ENCODE measurements around the gene DPM3. TPM values are rescaled to one million over a fixed set of nuclear protein-coding genes. Genes with fewer than 3 reads are reported as not detected.

The DPM3 gene
- total and polyA plus RNA-seq, 2 of the 13 experiments (the other 11 are each of a cell fraction or from before 2014, with no cell fraction given) = 23.2 to 53.4 TPM

DNA sequence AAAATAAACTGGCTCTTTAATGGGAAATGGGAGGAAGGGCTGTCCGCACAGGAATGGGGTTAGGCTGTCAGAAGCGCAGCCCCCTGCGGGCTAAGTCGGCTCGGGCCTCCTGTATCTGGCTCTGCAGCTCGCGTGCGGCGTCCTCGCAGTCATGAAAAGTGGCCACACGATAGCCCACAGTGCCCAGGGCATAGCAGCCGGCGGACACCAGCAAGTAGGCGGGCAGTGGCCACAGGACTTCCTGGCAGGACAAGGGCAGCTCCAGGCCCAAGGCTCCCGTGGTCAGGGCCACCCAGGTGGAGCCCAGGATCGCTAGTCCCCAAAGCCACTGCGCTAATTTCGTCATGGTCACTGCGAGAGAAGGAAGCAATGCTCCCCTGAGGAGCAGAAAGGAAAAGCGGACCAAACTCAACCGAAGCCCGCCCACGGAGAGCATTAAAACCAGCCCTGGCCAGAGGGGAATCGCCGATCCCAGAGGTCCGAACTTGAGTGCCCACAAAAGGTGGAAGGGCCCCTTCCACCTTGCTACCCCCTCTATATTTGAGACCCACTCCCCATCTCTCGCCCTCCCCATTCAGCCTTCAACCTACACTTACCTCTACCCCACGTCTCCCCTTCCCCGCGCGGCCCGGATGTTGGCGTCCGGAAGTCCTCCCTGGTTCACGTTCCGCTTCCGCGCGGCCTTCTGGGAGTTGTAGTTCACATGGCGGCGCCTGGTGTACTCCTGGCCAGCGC is at the start of gene DPM3 (continued):
- TF ChIP-seq ZNF142 (CRISPR knock-in tag; IDR thresholded peaks at IDR 0.05) (no peak), ZNF841 (CRISPR knock-in tag; IDR thresholded peaks at IDR 0.05; ENCODE audit: borderline replicate concordance) (no peak), ZNF83 (CRISPR knock-in tag; IDR thresholded peaks at IDR 0.05; ENCODE audit: borderline replicate concordance) (no peak), CREB1 (IDR thresholded peaks at IDR 0.05) (no peak), CREB1 (CRISPR knock-in tag; IDR thresholded peaks at IDR 0.05) (peak; percentile 53), ZHX2 (IDR thresholded peaks at IDR 0.05; ENCODE audit: low read depth) (peak; percentile 60; the same call in 1 of the 2 replicates), ZHX2 (CRISPR knock-in tag; IDR thresholded peaks at IDR 0.05; ENCODE audit: borderline replicate concordance) (no peak), ZNF138 (CRISPR knock-in tag; IDR thresholded peaks at IDR 0.05; ENCODE audit: low read depth) (peak; percentile 82; the same call in 1 of the 2 replicates), RBM39 (IDR thresholded peaks at IDR 0.05; ENCODE audit: low read depth, low read length, poor library complexity, severe bottlenecking) (peak; percentile 62)
- TF ChIP-seq, protein P1, sequence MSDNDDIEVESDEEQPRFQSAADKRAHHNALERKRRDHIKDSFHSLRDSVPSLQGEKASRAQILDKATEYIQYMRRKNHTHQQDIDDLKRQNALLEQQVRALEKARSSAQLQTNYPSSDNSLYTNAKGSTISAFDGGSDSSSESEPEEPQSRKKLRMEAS (IDR thresholded peaks at IDR 0.05) = peak; percentile 36
- TF ChIP-seq, protein P2, sequence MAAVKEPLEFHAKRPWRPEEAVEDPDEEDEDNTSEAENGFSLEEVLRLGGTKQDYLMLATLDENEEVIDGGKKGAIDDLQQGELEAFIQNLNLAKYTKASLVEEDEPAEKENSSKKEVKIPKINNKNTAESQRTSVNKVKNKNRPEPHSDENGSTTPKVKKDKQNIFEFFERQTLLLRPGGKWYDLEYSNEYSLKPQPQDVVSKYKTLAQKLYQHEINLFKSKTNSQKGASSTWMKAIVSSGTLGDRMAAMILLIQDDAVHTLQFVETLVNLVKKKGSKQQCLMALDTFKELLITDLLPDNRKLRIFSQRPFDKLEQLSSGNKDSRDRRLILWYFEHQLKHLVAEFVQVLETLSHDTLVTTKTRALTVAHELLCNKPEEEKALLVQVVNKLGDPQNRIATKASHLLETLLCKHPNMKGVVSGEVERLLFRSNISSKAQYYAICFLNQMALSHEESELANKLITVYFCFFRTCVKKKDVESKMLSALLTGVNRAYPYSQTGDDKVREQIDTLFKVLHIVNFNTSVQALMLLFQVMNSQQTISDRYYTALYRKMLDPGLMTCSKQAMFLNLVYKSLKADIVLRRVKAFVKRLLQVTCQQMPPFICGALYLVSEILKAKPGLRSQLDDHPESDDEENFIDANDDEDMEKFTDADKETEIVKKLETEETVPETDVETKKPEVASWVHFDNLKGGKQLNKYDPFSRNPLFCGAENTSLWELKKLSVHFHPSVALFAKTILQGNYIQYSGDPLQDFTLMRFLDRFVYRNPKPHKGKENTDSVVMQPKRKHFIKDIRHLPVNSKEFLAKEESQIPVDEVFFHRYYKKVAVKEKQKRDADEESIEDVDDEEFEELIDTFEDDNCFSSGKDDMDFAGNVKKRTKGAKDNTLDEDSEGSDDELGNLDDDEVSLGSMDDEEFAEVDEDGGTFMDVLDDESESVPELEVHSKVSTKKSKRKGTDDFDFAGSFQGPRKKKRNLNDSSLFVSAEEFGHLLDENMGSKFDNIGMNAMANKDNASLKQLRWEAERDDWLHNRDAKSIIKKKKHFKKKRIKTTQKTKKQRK (IDR thresholded peaks at IDR 0.05; ENCODE audit: low read length) = no peak
